Glutamatergic neuron (in vitro differentiated cells): ENCODE results near the gene ID2. TPM values are rescaled to one million over a fixed set of nuclear protein-coding genes. Genes with fewer than 3 reads are reported as not detected.

Experiments used
- DNase-seq: peaks from one replicate; pipeline ENCODE4 v3.0.0; 2022
- H3K27ac Mint-ChIP-seq: one replicate; pipeline ENCODE4 v1.8.0; 2020; ENCODE audit warnings: mild to moderate bottlenecking, mixed read lengths, inconsistent platforms; ENCODE audit not compliant: unreplicated experiment
- H3K27me3 Mint-ChIP-seq: one replicate; pipeline ENCODE4 v1.8.0; 2020; ENCODE audit warnings: mild to moderate bottlenecking, moderate library complexity, mixed read lengths, inconsistent platforms; ENCODE audit not compliant: unreplicated experiment
- H3K36me3 Mint-ChIP-seq: one replicate; pipeline ENCODE4 v1.8.0; 2020; ENCODE audit warnings: mild to moderate bottlenecking, mixed read lengths, inconsistent platforms; ENCODE audit not compliant: unreplicated experiment
- H3K4me1 Mint-ChIP-seq: one replicate; pipeline ENCODE4 v1.8.0; 2020; ENCODE audit warnings: mild to moderate bottlenecking, low read depth, mixed read lengths, inconsistent platforms; ENCODE audit not compliant: unreplicated experiment
- H3K4me3 Mint-ChIP-seq: one replicate; pipeline ENCODE4 v1.8.0; 2020; ENCODE audit warnings: mild to moderate bottlenecking, mixed read lengths, inconsistent platforms; ENCODE audit not compliant: unreplicated experiment
- H3K9me3 Mint-ChIP-seq: one replicate; pipeline ENCODE4 v1.8.0; 2020; ENCODE audit warnings: mild to moderate bottlenecking, moderate library complexity, mixed read lengths, inconsistent platforms; ENCODE audit not compliant: unreplicated experiment
- long read RNA-seq: library from polyadenylated mRNA; unstranded; transcript quantifications from one replicate; pipeline ENCODE4 v2.0.0, GENCODE V29; 2020; ENCODE audit not compliant: unreplicated experiment
- total RNA-seq: library from RNA; stranded (reverse); fragmentation: NEBNext Ultra II Directional; extraction: Animal tissue kit (Norgen Biotek cat#: 25700); gene quantifications from one replicate; pipeline ENCODE4 v1.2.1, GENCODE V29; 2021; ENCODE audit not compliant: unreplicated experiment
- TF ChIP-seq, protein P1 (sequence below): fragments of 200-600 bp; sonication (generic); IDR thresholded peaks from one replicate; pipeline ENCODE4 v1.5.0; 2021; ENCODE audit not compliant: partially characterized antibody, unreplicated experiment

The ID2 gene, protein sequence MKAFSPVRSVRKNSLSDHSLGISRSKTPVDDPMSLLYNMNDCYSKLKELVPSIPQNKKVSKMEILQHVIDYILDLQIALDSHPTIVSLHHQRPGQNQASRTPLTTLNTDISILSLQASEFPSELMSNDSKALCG
- total RNA-seq = 13.2 TPM
- long read RNA-seq, transcript ID2-203 (3 exons, 1,362 nt) = major isoform, 8 of 8 reads
- long read RNA-seq, partial matches to known transcripts = 0 of 8 reads
- long read RNA-seq, other reads (novel, unspliced or antisense) = 0 of 8 reads

DNA sequence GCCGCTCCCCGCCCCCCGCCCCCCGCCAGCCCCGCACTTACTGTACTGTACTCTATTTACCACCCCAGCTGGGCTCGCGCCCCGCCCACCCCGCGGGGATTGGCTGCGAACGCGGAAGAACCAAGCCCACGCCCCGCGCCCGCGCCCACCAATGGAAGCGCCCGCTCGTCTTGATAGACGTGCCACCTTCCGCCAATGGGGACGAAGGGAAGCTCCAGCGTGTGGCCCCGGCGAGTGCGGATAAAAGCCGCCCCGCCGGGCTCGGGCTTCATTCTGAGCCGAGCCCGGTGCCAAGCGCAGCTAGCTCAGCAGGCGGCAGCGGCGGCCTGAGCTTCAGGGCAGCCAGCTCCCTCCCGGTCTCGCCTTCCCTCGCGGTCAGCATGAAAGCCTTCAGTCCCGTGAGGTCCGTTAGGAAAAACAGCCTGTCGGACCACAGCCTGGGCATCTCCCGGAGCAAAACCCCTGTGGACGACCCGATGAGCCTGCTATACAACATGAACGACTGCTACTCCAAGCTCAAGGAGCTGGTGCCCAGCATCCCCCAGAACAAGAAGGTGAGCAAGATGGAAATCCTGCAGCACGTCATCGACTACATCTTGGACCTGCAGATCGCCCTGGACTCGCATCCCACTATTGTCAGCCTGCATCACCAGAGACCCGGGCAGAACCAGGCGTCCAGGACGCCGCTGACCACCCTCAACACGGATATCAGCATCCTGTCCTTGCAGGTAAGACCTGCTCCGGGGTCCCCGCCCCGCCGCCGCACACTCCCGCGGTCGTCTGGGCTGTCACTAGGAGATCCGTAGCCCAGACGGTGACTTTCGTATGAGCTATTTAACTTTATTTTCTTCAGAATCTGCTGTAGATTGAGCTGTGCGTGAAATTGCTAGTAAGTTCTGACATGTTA, at the start of gene ID2:
Gene ID2, plus strand, starts transcription at position 271 of the 907 bp plus-strand sequence. Its CDS starts 110 bp downstream, at position 381.
- Mint-ChIP-seq H3K36me3 (no peaks in the 10 kb centered on the region), H3K9me3 (peaks cover 12% of the 10 kb centered on the region), H3K4me1 (peaks cover 19% of the 10 kb centered on the region), H3K27ac (peak within 1 kb of the TSS; percentile 85), H3K27me3 (peaks cover 7% of the 10 kb centered on the region), H3K4me3 (peak within 1 kb of the TSS; percentile 98)
- peak; percentile 99 for DNase-seq
- TF ChIP-seq, protein P1, sequence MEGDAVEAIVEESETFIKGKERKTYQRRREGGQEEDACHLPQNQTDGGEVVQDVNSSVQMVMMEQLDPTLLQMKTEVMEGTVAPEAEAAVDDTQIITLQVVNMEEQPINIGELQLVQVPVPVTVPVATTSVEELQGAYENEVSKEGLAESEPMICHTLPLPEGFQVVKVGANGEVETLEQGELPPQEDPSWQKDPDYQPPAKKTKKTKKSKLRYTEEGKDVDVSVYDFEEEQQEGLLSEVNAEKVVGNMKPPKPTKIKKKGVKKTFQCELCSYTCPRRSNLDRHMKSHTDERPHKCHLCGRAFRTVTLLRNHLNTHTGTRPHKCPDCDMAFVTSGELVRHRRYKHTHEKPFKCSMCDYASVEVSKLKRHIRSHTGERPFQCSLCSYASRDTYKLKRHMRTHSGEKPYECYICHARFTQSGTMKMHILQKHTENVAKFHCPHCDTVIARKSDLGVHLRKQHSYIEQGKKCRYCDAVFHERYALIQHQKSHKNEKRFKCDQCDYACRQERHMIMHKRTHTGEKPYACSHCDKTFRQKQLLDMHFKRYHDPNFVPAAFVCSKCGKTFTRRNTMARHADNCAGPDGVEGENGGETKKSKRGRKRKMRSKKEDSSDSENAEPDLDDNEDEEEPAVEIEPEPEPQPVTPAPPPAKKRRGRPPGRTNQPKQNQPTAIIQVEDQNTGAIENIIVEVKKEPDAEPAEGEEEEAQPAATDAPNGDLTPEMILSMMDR = no peak

DNA sequence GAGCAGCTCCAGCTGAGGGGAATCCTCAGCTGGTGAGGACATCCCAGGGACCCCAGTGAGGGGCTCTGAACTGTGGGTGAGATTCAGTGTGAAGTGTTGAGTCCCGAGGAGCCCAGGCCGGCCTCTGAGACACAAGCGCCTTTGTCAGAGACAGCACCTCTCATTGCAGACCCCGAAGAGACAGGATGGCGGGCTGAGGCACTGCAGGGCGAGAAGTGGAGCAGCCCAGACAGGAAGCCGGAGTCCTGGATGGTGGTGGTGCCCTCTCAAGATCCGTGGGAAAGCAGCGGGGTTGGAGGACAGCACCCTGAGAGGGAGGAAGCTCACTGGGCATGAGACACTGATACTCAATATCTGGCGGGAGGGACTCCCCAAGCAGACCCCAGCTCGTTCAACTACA, 49.1 kb upstream of the ID2 start:
- Mint-ChIP-seq H3K4me1 (peaks cover 6% of the 10 kb centered on the region), H3K36me3 (no peaks in the 10 kb centered on the region), H3K9me3 (no peaks in the 10 kb centered on the region), H3K4me3 (no peak overlapping the region), H3K27me3 (peaks cover 9% of the 10 kb centered on the region), H3K27ac (no peak overlapping the region)
- no peak for DNase-seq
- TF ChIP-seq, protein P1 = no peak

DNA sequence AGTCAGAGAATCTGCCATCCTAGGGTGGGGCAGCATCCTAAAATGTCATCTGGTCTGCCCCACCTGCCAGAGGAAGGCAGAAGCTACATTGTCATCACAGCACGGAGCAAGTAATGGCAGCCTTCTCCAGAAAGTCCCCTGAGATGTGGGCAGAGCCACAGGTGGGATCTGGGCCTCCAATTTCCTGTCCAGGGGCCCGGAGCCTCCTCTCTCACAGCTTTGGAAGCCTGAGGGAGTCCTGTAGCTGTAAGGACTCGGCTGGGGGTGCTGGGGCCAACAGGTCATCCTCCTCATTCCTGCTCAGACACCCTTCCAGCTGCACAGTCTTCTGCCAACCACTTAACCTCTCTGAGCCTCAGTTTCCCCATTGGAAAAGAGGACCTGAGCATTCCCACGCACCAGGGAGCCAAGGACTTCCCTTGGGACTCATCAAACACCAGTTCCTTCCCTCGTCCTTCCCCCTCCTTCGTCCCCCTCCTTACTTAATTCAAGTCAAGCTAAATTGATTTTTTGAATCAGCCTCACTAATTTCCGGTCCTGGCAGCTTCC, 48.6 kb upstream of the ID2 start:
- H3K4me1 Mint-ChIP-seq = peaks cover 6% of the 10 kb centered on the region
- no peak overlapping the region for H3K27ac Mint-ChIP-seq
- TF ChIP-seq, protein P1 = no peak
- H3K9me3 Mint-ChIP-seq = no peaks in the 10 kb centered on the region
- no peaks in the 10 kb centered on the region for H3K36me3 Mint-ChIP-seq
- DNase-seq = no peak
- H3K27me3 Mint-ChIP-seq = peaks cover 9% of the 10 kb centered on the region
- H3K4me3 Mint-ChIP-seq = no peak overlapping the region

DNA sequence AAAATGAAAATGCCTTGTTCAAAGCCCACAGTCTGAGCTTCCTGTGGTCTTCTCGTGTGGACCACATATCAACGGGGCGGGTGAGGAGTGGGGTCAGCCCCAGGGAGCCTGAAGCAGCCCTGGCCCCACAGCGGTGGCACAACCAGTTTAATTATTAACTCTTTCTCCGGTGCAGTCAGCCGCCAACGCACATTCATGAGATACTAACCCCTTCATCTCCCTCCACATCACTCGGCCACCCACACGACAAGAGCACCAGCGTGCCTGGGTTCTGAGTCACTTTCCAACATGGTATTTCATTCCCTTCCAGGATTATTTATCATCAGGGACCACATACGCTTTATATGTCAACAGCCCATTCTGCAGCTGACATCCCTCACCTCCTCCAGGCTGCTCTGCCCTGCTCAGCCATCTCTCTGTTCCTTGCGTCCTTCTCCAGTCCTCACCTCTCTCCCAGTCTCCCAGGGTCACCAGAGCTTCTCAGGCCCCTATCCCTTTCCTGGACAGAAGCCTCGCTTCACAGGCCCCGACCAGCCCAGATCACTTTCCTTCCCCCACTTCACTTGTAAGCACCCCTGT, 48.0 kb upstream of the ID2 start:
- no peak overlapping the region for H3K4me3 Mint-ChIP-seq
- H3K36me3 Mint-ChIP-seq = no peaks in the 10 kb centered on the region
- H3K27me3 Mint-ChIP-seq = peaks cover 9% of the 10 kb centered on the region
- no peaks in the 10 kb centered on the region for H3K9me3 Mint-ChIP-seq
- peaks cover 6% of the 10 kb centered on the region for H3K4me1 Mint-ChIP-seq
- DNase-seq = no peak
- no peak overlapping the region for H3K27ac Mint-ChIP-seq
- TF ChIP-seq, protein P1 = no peak
